Activated CD8-positive, alpha-beta memory T cell treated with anti-CD3 and anti-CD28 coated beads for 36 hours (primary cell): ENCODE data around the gene ZBTB1. TPM values are rescaled to one million over a fixed set of nuclear protein-coding genes. Genes with fewer than 3 reads are reported as not detected.

ENCODE experiments used
- total RNA-seq, 2 experiments: library from RNA; stranded (reverse); gene quantifications; one replicate each; pipeline ENCODE4 v1.2.3, GENCODE V29; 2021

ZBTB1 gene
- total RNA-seq, 2 experiments from 2014 or later: 39.8 to 41.8 TPM

Other genes starting within 250 kb of the ZBTB1 start
- 1 to 10 TPM; 2.0 to 2.1 TPM for gene ESR2, start 210.4 kb upstream of the ZBTB1 start, total RNA-seq
- gene MTHFD1, start 116.4 kb upstream of the ZBTB1 start, total RNA-seq: 100 to 1,000 TPM; 268 to 272 TPM
- 1 to 10 TPM; 4.5 TPM for gene AKAP5, start 39.3 kb upstream of the ZBTB1 start, total RNA-seq
- 10 to 100 TPM; 24.6 to 25.4 TPM for gene ZBTB25, start 932 bp upstream of the ZBTB1 start, total RNA-seq
- gene HSPA2, start 36.0 kb downstream of the ZBTB1 start, total RNA-seq: 1 to 10 TPM; 2.7 TPM
- under 1 TPM in 1 of 2 experiments, not detected in 1; 0.32 TPM for gene PPP1R36, start 45.2 kb downstream of the ZBTB1 start, total RNA-seq
- gene PLEKHG3, start 199.7 kb downstream of the ZBTB1 start, total RNA-seq: 1 to 10 TPM; 3.9 to 4.5 TPM